GM12878 (cell line): ENCODE data around the gene EIF5. TPM values are rescaled to one million over a fixed set of nuclear protein-coding genes. Genes with fewer than 3 reads are reported as not detected.

Experiments used
- ATAC-seq: fragments of 200-7000 bp; cut with Tn5 transposase; 3 replicates; pipeline ENCODE4 v1.9.1; 2020; ENCODE audit warnings: mild to moderate bottlenecking, moderate library complexity
- BruUV-seq: library from RNA; stranded (reverse); fragments of 400-500 nt; replicated peaks from 2 replicates; lab custom pipeline; 2021; lab: Mats Ljungman, UMichigan
- CTCF ChIA-PET: fragments of 300-600 bp; sonication (Branson Sonifier 250); formaldehyde crosslinking; extraction: SDS; loops from one replicate; lab custom pipeline; 2021; ENCODE audit warnings: inconsistent platforms; lab: Yijun Ruan, JAX
- POLR2A ChIA-PET: fragments of 350-600 bp; formaldehyde crosslinking; extraction: SDS; loops from one replicate; lab custom pipeline; 2021; ENCODE audit warnings: inconsistent platforms; lab: Charles Lee
- RAD21 ChIA-PET: fragments of 300-600 bp; sonication (Branson Sonifier 250); formaldehyde crosslinking; loops from one replicate; lab custom pipeline; 2023; ENCODE audit warnings: antibody characterized with exemption; ENCODE audit not compliant: unreplicated experiment; lab: Charles Lee
- SMC1A ChIA-PET: fragments of 300-600 bp; sonication (Branson Sonifier 250); formaldehyde crosslinking; loops from one replicate; lab custom pipeline; 2023; ENCODE audit not compliant: unreplicated experiment, uncharacterized antibody; lab: Charles Lee
- DNase-seq: peaks from one replicate; pipeline ENCODE4 v3.0.0-alpha.2; 2011; ENCODE audit warnings: low read depth, low spot score
- FAIRE-seq: peaks from 3 replicates; lab custom pipeline; 2011; peaks lifted over from hg19 to GRCh38; lab: Jason Lieb, UNC
- H2AFZ ChIP-seq: 2 replicates; pipeline ENCODE4 v1.6.0; 2011; ENCODE audit warnings: low read depth, low read length, control low read depth; ENCODE audit not compliant: control insufficient read depth
- H3K27ac ChIP-seq: 2 replicates; pipeline ENCODE4 v1.5.1; 2011; ENCODE audit warnings: control low read depth; ENCODE audit not compliant: control insufficient read depth, insufficient read depth
- H3K27me3 ChIP-seq, 2 experiments: replicated peaks in 1 of 2; 2 replicates each; pipeline versions ENCODE4 v1.6.0 to v1.6.1; 2011; ENCODE audit warnings: low read length in 1 of 2; ENCODE audit not compliant: control insufficient read depth in 2 of 2, insufficient read depth in 2 of 2
- H3K36me3 ChIP-seq, 2 experiments: 2 replicates each; pipeline ENCODE4 v1.5.1; 2011; ENCODE audit warnings: low read length in 1 of 2; ENCODE audit not compliant: control insufficient read depth in 2 of 2, insufficient read depth in 2 of 2
- H3K4me1 ChIP-seq: 2 replicates; pipeline ENCODE4 v1.6.1; 2011; ENCODE audit warnings: mild to moderate bottlenecking, low read length, moderate library complexity, mixed read lengths; ENCODE audit not compliant: control insufficient read depth, insufficient read depth
- H3K4me2 ChIP-seq: 2 replicates; pipeline ENCODE4 v1.6.0; 2011; ENCODE audit warnings: control low read depth; ENCODE audit not compliant: control insufficient read depth, insufficient read depth
- H3K4me3 ChIP-seq: fragments of 200-600 bp; sonication (generic); 2 replicates; pipeline ENCODE4 v1.5.1; 2016
- H3K79me2 ChIP-seq: 2 replicates; pipeline ENCODE4 v1.6.0; 2011; ENCODE audit warnings: low read length; ENCODE audit not compliant: control insufficient read depth, insufficient read depth
- H3K9ac ChIP-seq: 2 replicates; pipeline ENCODE4 v1.8.0; 2011; ENCODE audit warnings: low read length, control low read depth, mixed read lengths; ENCODE audit not compliant: control insufficient read depth, insufficient read depth
- H3K9me3 ChIP-seq: replicated peaks from 3 replicates; pipeline ENCODE4 v1.5.1; 2011; ENCODE audit warnings: mild to moderate bottlenecking, low read length; ENCODE audit not compliant: control insufficient read depth, insufficient read depth
- H4K20me1 ChIP-seq: 2 replicates; pipeline ENCODE4 v1.6.0; 2011; ENCODE audit not compliant: control insufficient read depth, insufficient read depth
- CHD1 ChIP-seq: IDR thresholded peaks from 2 replicates; pipeline ENCODE4 v1.6.1; 2012; ENCODE audit warnings: low read depth, low read length, improper control_type of control experiment
- IKZF2 ChIP-seq, 2 experiments: fragments of 450-650 bp; IDR thresholded peaks; 2 replicates each; pipeline ENCODE4 v1.6.1; 2017; ENCODE audit warnings: mild to moderate bottlenecking in 2 of 2, moderate library complexity in 2 of 2
- POU2F2 ChIP-seq: IDR thresholded peaks from 3 replicates; pipeline ENCODE4 v1.6.1; 2011; ENCODE audit warnings: low read depth, mild to moderate bottlenecking, low read length, borderline replicate concordance
- RCOR1 ChIP-seq: conservative IDR thresholded peaks from 2 replicates; pipeline ENCODE4 v1.6.1; 2012; ENCODE audit warnings: low read depth, low read length, improper control_type of control experiment
- SP1 ChIP-seq: IDR thresholded peaks from one replicate; pipeline ENCODE4 v1.6.1; 2011; ENCODE audit warnings: low read depth, low read length
- STAT3 ChIP-seq: IDR thresholded peaks from 2 replicates; pipeline ENCODE4 v1.6.1; 2011; ENCODE audit warnings: low read depth, low read length, improper control_type of control experiment
- WGBS: methylation state at CpG from one replicate; pipeline ENCODE4 v1.1.6; 2016; ENCODE audit warnings: low lambda C conversion rate; ENCODE audit not compliant: insufficient replicate concordance, insufficient coverage; ENCODE audit errors: missing lambda C conversion rate; 5-methylcytosine and 5-hydroxymethylcytosine counted together
- in situ Hi-C: fragments of 300-500 bp; cut with MboI; formaldehyde crosslinking; loops from 9 replicates; pipeline ENCODE4 v1.14.3; 2018; ENCODE audit warnings: mixed read lengths
- intact Hi-C: fragments of 100-400 bp; cut with micrococcal nuclease; formaldehyde crosslinking; loops from one replicate; pipeline ENCODE4 v1.14.2; 2022; ENCODE audit not compliant: unreplicated experiment
- polyA plus RNA-seq, 11 experiments: library from polyadenylated mRNA; depleted of rRNA in 4 of 11; unstranded in 6 of 11; stranded (reverse) in 5 of 11; fragments of >200 nt; fragmentation: Nextera tagmentation in 4 of 11; fragmentation: Illumina TruSeq in 1 of 11; extraction: Ambion mirVana in 4 of 11; extraction: Trizol in 1 of 11; gene quantifications; 1 replicate in 1 of 11; 2 replicates in 10 of 11; pipeline versions ENCODE4 v1.2.1 to v1.2.3, GENCODE V29; 2011 to 2016; ENCODE audit warnings: inconsistent platforms in 2 of 11, missing spikeins in 2 of 11, low read depth in 1 of 11
- total RNA-seq, 4 experiments: library from RNA; depleted of rRNA in 3 of 4; stranded (reverse); fragments of >200 nt in 3 of 4; fragmentation: Illumina TruSeq in 1 of 4; extraction: Trizol in 1 of 4; gene quantifications; 2 replicates each; pipeline versions ENCODE4 v1.2.1 to v1.2.3, GENCODE V29; 2013 to 2021
- TF ChIP-seq, protein P1 (sequence below): IDR thresholded peaks from 2 replicates; pipeline ENCODE4 v1.6.1; 2012; ENCODE audit warnings: low read length, inconsistent platforms

The EIF5 gene
- total and polyA plus RNA-seq, 10 of the 15 experiments (the other 5 are each of a cell fraction or from before 2014, with no cell fraction given) = 51.2 to 360 (median 115) TPM

DNA sequence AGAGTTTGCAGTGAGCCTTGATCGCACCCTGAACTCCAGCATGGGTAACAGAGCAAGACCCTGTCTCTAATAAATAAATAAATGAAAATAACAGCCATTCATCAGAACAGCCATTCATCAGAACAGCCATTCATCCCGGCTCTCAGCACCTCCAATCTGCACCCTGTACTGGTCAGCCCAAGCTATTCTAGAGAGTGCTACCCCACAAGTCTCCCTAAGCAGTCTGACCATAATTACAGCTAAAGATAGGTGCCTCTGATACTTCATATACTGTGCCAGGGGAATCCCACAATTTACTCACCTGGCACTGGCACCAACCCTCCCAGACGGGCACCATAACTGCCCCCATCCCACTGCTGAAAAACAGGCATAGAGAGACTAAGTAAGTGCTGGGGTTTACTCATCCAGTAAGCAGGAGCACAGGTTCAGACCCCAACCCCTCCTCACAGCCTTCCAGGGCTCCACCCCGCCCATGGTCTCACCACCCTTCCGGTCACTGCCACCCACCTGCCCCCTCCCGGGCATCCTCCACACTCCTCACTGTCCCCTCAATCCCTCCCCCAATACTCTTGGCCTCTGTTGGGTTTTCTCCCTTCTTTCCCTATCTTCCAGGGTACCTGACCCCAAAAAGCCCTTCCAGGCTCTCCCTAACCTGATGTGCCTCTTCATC lies 15.2 kb upstream of the EIF5 start (continued):
- TF ChIP-seq, protein P1, sequence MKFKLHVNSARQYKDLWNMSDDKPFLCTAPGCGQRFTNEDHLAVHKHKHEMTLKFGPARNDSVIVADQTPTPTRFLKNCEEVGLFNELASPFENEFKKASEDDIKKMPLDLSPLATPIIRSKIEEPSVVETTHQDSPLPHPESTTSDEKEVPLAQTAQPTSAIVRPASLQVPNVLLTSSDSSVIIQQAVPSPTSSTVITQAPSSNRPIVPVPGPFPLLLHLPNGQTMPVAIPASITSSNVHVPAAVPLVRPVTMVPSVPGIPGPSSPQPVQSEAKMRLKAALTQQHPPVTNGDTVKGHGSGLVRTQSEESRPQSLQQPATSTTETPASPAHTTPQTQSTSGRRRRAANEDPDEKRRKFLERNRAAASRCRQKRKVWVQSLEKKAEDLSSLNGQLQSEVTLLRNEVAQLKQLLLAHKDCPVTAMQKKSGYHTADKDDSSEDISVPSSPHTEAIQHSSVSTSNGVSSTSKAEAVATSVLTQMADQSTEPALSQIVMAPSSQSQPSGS = no peak

GRCh38 chr14:103319422-103319821 lies 14.6 kb upstream of the EIF5 start:
- DNase-seq (peak; percentile 33), ATAC-seq (peak; percentile 86), FAIRE-seq (peak; percentile 75)
- ChIA-PET CTCF (no interaction called here), RAD21 (no interaction called here), POLR2A (no interaction called here), SMC1A (no interaction called here)
- intact Hi-C loops = no loop called here
- H3K4me2 ChIP-seq = peak overlapping the region; percentile 86
- H3K9me3 ChIP-seq = no peaks in the 10 kb centered on the region
- under 1% methylated on average over 7 of the region's 7 CpGs for WGBS
- peak overlapping the region; percentile 93 for H2AFZ ChIP-seq
- TF ChIP-seq IKZF2 (IDR thresholded peaks at IDR 0.05) = peak in 1 of 2 experiments; percentile 27; a peak in 1 of 4 replicates
- no peak for TF ChIP-seq RCOR1
- no peak for TF ChIP-seq CHD1
- TF ChIP-seq STAT3 = peak; percentile 67; the same call in 1 of the 2 replicates
- TF ChIP-seq SP1 = no peak
- peak; percentile 72; the same call in 1 of the 3 replicates for TF ChIP-seq POU2F2
- H3K27ac ChIP-seq = peak overlapping the region; percentile 78
- H3K4me1 ChIP-seq = peaks cover 18% of the 10 kb centered on the region
- peak overlapping the region; percentile 34 for H3K4me3 ChIP-seq
- H3K79me2 ChIP-seq = no peaks in the 10 kb centered on the region
- H3K36me3 ChIP-seq = no peaks in the 10 kb centered on the region
- in situ Hi-C loops = no loop called here
- peak overlapping the region; percentile 47; the same call in 1 of the 2 replicates for H3K9ac ChIP-seq
- BruUV-seq = no TSS peak
- H4K20me1 ChIP-seq = no peaks in the 10 kb centered on the region
- no peaks in the 10 kb centered on the region for H3K27me3 ChIP-seq
